Chondrocyte (in vitro differentiated cells): ENCODE data around the gene TTC23L. TPM values are rescaled to one million over a fixed set of nuclear protein-coding genes. Genes with fewer than 3 reads are reported as not detected.

ENCODE experiments used
- DNase-seq: peaks from one replicate; pipeline ENCODE4 v3.0.0; 2021; ENCODE audit warnings: mixed read lengths, low spot score
- H3K27ac Mint-ChIP-seq: one replicate; pipeline ENCODE4 v1.8.0; 2021; ENCODE audit warnings: mild to moderate bottlenecking, moderate library complexity, mixed read lengths; ENCODE audit not compliant: unreplicated experiment
- H3K27me3 Mint-ChIP-seq: 2 replicates; pipeline ENCODE4 v1.8.0; 2021; ENCODE audit warnings: low read depth, mixed read lengths
- H3K36me3 Mint-ChIP-seq: 2 replicates; pipeline ENCODE4 v1.8.0; 2021; ENCODE audit warnings: low read depth, mixed read lengths
- H3K4me1 Mint-ChIP-seq: 2 replicates; pipeline ENCODE4 v1.8.0; 2021; ENCODE audit warnings: low read depth, mild to moderate bottlenecking, mixed read lengths
- H3K4me3 Mint-ChIP-seq: one replicate; pipeline ENCODE4 v1.8.0; 2021; ENCODE audit warnings: mild to moderate bottlenecking, moderate library complexity, mixed read lengths; ENCODE audit not compliant: unreplicated experiment
- H3K9me3 Mint-ChIP-seq: 2 replicates; pipeline ENCODE4 v1.8.0; 2021; ENCODE audit warnings: low read depth, mixed read lengths
- CTCF ChIP-seq: fragments of 200-600 bp; sonication (generic); IDR thresholded peaks from 2 replicates; pipeline ENCODE4 v1.5.0; 2021; ENCODE audit warnings: antibody characterized with exemption, mild to moderate bottlenecking, moderate library complexity
- total RNA-seq: library from RNA; stranded (reverse); gene quantifications from 3 replicates; pipeline ENCODE4 v1.2.1, GENCODE V29; 2021

The TTC23L gene
- total RNA-seq, 1 donor from 2014 or later: not detected

GRCh38 chr5:34867660-34868059, 28.7 kb downstream of the TTC23L start:
- peaks cover 6% of the 10 kb centered on the region for H3K9me3 Mint-ChIP-seq
- H3K4me3 Mint-ChIP-seq: no peak overlapping the region
- no peaks in the 10 kb centered on the region for H3K36me3 Mint-ChIP-seq
- TF ChIP-seq CTCF: no peak
- no peak overlapping the region for H3K27ac Mint-ChIP-seq
- peaks cover 11% of the 10 kb centered on the region for H3K4me1 Mint-ChIP-seq
- no peaks in the 10 kb centered on the region for H3K27me3 Mint-ChIP-seq
- DNase-seq: no peak

- Mint-ChIP-seq H3K27me3 (no peaks in the 10 kb centered on the region), H3K9me3 (peaks cover 6% of the 10 kb centered on the region), H3K36me3 (no peaks in the 10 kb centered on the region), H3K4me3 (no peak overlapping the region), H3K4me1 (peaks cover 7% of the 10 kb centered on the region), H3K27ac (no peak overlapping the region)
- no peak for TF ChIP-seq CTCF
- no peak for DNase-seq
Measured at GRCh38 chr5:34868791-34869190, 29.8 kb downstream of the TTC23L start.

GRCh38 chr5:34869256-34869655, 30.3 kb downstream of the TTC23L start:
- Mint-ChIP-seq H3K27me3 (no peaks in the 10 kb centered on the region), H3K36me3 (no peaks in the 10 kb centered on the region), H3K9me3 (peaks cover 6% of the 10 kb centered on the region), H3K27ac (no peak overlapping the region), H3K4me3 (no peak overlapping the region), H3K4me1 (peaks cover 7% of the 10 kb centered on the region)
- DNase-seq: no peak
- no peak for TF ChIP-seq CTCF

GRCh38 chr5:34870382-34870781, 31.4 kb downstream of the TTC23L start:
- Mint-ChIP-seq H3K9me3 (peaks cover 12% of the 10 kb centered on the region), H3K27me3 (no peaks in the 10 kb centered on the region), H3K27ac (no peak overlapping the region), H3K4me1 (peaks cover 7% of the 10 kb centered on the region), H3K36me3 (no peaks in the 10 kb centered on the region), H3K4me3 (no peak overlapping the region)
- DNase-seq: no peak
- TF ChIP-seq CTCF: no peak

GRCh38 chr5:34876275-34876674, 37.3 kb downstream of the TTC23L start:
- TF ChIP-seq CTCF: no peak
- H3K36me3 Mint-ChIP-seq: peaks cover 15% of the 10 kb centered on the region
- H3K4me3 Mint-ChIP-seq: no peak overlapping the region
- no peaks in the 10 kb centered on the region for H3K4me1 Mint-ChIP-seq
- H3K9me3 Mint-ChIP-seq: peaks cover 35% of the 10 kb centered on the region
- no peak overlapping the region for H3K27ac Mint-ChIP-seq
- no peaks in the 10 kb centered on the region for H3K27me3 Mint-ChIP-seq
- DNase-seq: no peak
